NB4 (cell line): ENCODE data around the gene ZNF490.
"Not testable (repeated sequence)": the region's sequence is repeated elsewhere in the genome, so short reads cannot be mapped to it uniquely, and the experiment has no call there.

Experiments
- DNase-seq: peaks from one replicate; pipeline ENCODE4 v3.0.0; 2010; ENCODE audit warnings: low read depth
- H3K4me3 ChIP-seq: one replicate; pipeline ENCODE4 v1.5.1; 2011; ENCODE audit warnings: mild to moderate bottlenecking, low read depth, low read length, moderate library complexity
- CTCF ChIP-seq: IDR thresholded peaks from one replicate; pipeline ENCODE4 v1.5.1; 2012; ENCODE audit warnings: low read depth, low read length
- MAX ChIP-seq: IDR thresholded peaks from 2 replicates; pipeline ENCODE4 v1.6.1; 2011; ENCODE audit warnings: low read depth, low read length
- MYC ChIP-seq: IDR thresholded peaks from 2 replicates; pipeline ENCODE4 v1.6.1; 2011; ENCODE audit warnings: low read depth, low read length
- POLR2A ChIP-seq: IDR thresholded peaks from 2 replicates; pipeline ENCODE4 v1.6.1; 2011; ENCODE audit warnings: mild to moderate bottlenecking; ENCODE audit not compliant: insufficient read length; ENCODE audit errors: extremely low read depth

Gene ZNF490

GRCh38 chr19:12596485-12596884 lies 14.1 kb downstream of the ZNF490 start:
- TF ChIP-seq POLR2A, result no peak
- TF ChIP-seq CTCF, result no peak
- no peak for TF ChIP-seq MAX
- no peak for TF ChIP-seq MYC
- DNase-seq, result no peak
- no peak overlapping the region for H3K4me3 ChIP-seq

- no peak for TF ChIP-seq MAX
- TF ChIP-seq CTCF, result no peak
- TF ChIP-seq POLR2A, result no peak
- no peak for TF ChIP-seq MYC
- no peak for DNase-seq
- H3K4me3 ChIP-seq, result no peak overlapping the region
These were observed 29.5 kb downstream of the ZNF490 start for GRCh38 chr19:12581100-12581499.

GRCh38 chr19:12580180-12580694 lies 30.4 kb downstream of the ZNF490 start:
- no peak overlapping the region for H3K4me3 ChIP-seq
- DNase-seq, result no peak
- no peak for TF ChIP-seq MAX
- TF ChIP-seq MYC, result no peak
- TF ChIP-seq POLR2A, result no peak
- TF ChIP-seq CTCF, result no peak

GRCh38 chr19:12578641-12579040 lies 32.0 kb downstream of the ZNF490 start:
- no peak for DNase-seq
- TF ChIP-seq CTCF (no peak), MYC (no peak), POLR2A (no peak), MAX (no peak)

GRCh38 chr19:12574036-12574435 lies 36.6 kb downstream of the ZNF490 start:
- DNase-seq, result peak; percentile 17
- H3K4me3 ChIP-seq, result no peak overlapping the region
- TF ChIP-seq MAX, result peak; percentile 61; the same call in 1 of the 2 replicates
- no peak for TF ChIP-seq CTCF

More at GRCh38 chr19:12578641-12579040, 32.0 kb downstream of the ZNF490 start:
- H3K4me3 ChIP-seq, result no peak overlapping the region

GRCh38 chr19:12567951-12568350 lies 42.7 kb downstream of the ZNF490 start:
- H3K4me3 ChIP-seq, result no peak overlapping the region
- DNase-seq, result no peak
- no peak for TF ChIP-seq MYC
- TF ChIP-seq POLR2A, result no peak
- TF ChIP-seq CTCF, result no peak
- no peak for TF ChIP-seq MAX

GRCh38 chr19:12566380-12566779 lies 44.2 kb downstream of the ZNF490 start:
- DNase-seq, H3K4me3 ChIP-seq: not testable (repeated sequence)
